HepG2 (cell line): ENCODE results near the gene MRNIP. TPM values are rescaled to one million over a fixed set of nuclear protein-coding genes. Genes with fewer than 3 reads are reported as not detected.
A peak's percentile ranks its signal among the peaks of the same experiment; 100 is the strongest.

Experiments
- ASH2L ChIP-seq: fragments of 300-600, 200-600 bp; sonication (generic); IDR thresholded peaks from 2 replicates; pipeline ENCODE4 v1.7.0; 2017; ENCODE audit warnings: low read depth, mild to moderate bottlenecking, moderate library complexity, mixed read lengths, low read length; ENCODE audit not compliant: insufficient read length
- CBFB ChIP-seq: sonication (generic); formaldehyde crosslinking; IDR thresholded peaks from 2 replicates; pipeline ENCODE4 v1.4.0; 2020; ENCODE audit warnings: missing genetic modification reagents
- FOXP1 ChIP-seq, 2 experiments: fragments of 450-650 bp in 1 of 2; IDR thresholded peaks; 2 replicates each; pipeline ENCODE4 v1.6.1; 2017 to 2018; ENCODE audit warnings: antibody characterized with exemption in 1 of 2
- KLF13 ChIP-seq: sonication (generic); formaldehyde crosslinking; IDR thresholded peaks from 2 replicates; pipeline ENCODE4 v1.4.0; 2020; ENCODE audit warnings: mild to moderate bottlenecking, missing genetic modification reagents
- MXD3 ChIP-seq: IDR thresholded peaks from 2 replicates; pipeline ENCODE4 v1.6.1; 2016; ENCODE audit warnings: mild to moderate bottlenecking, missing biosample characterization, missing genetic modification reagents
- MYPOP ChIP-seq: sonication (generic); formaldehyde crosslinking; IDR thresholded peaks from 2 replicates; pipeline ENCODE4 v1.8.1; 2023; ENCODE audit warnings: mild to moderate bottlenecking, moderate library complexity, missing genetic modification reagents
- SP2 ChIP-seq: sonication (generic); formaldehyde crosslinking; IDR thresholded peaks from 2 replicates; pipeline ENCODE4 v1.5.1; 2020; ENCODE audit warnings: mild to moderate bottlenecking, missing genetic modification reagents
- STAG1 ChIP-seq: sonication (generic); formaldehyde crosslinking; IDR thresholded peaks from 2 replicates; pipeline ENCODE4 v1.4.0; 2020; ENCODE audit warnings: missing genetic modification reagents
- STAT5B ChIP-seq: sonication (generic); formaldehyde crosslinking; IDR thresholded peaks from 2 replicates; pipeline ENCODE4 v1.4.0; 2020; ENCODE audit warnings: missing genetic modification reagents
- THAP8 ChIP-seq: sonication (generic); formaldehyde crosslinking; IDR thresholded peaks from 2 replicates; pipeline ENCODE4 v1.5.1; 2020; ENCODE audit warnings: missing genetic modification reagents, mild to moderate bottlenecking, borderline replicate concordance
- ZBTB34 ChIP-seq: sonication (generic); formaldehyde crosslinking; IDR thresholded peaks from 2 replicates; pipeline ENCODE4 v1.8.0; 2022; ENCODE audit warnings: mild to moderate bottlenecking, missing genetic modification reagents
- ZNF142 ChIP-seq: sonication (generic); formaldehyde crosslinking; IDR thresholded peaks from 2 replicates; pipeline ENCODE4 v1.4.0; 2020; ENCODE audit warnings: missing genetic modification reagents
- ZNF317 ChIP-seq: sonication (generic); formaldehyde crosslinking; IDR thresholded peaks from 2 replicates; pipeline ENCODE4 v1.5.0; 2020; ENCODE audit warnings: mild to moderate bottlenecking, missing genetic modification reagents
- ZNF337 ChIP-seq: sonication (generic); formaldehyde crosslinking; IDR thresholded peaks from 2 replicates; pipeline ENCODE4 v1.5.1; 2020; ENCODE audit warnings: missing genetic modification reagents, low read depth, mild to moderate bottlenecking, borderline replicate concordance
- ZNF354B ChIP-seq: sonication (generic); formaldehyde crosslinking; IDR thresholded peaks from 2 replicates; pipeline ENCODE4 v1.8.0; 2022; ENCODE audit warnings: mild to moderate bottlenecking, missing genetic modification reagents
- ZNF382 ChIP-seq: sonication (generic); formaldehyde crosslinking; IDR thresholded peaks from 2 replicates; pipeline ENCODE4 v1.5.0; 2020; ENCODE audit warnings: missing genetic modification reagents, mild to moderate bottlenecking, borderline replicate concordance
- ZNF383 ChIP-seq: sonication (generic); formaldehyde crosslinking; IDR thresholded peaks from 2 replicates; pipeline ENCODE4 v1.4.0; 2020; ENCODE audit warnings: missing genetic modification reagents, mild to moderate bottlenecking, borderline replicate concordance
- ZNF558 ChIP-seq: sonication (generic); formaldehyde crosslinking; IDR thresholded peaks from 2 replicates; pipeline ENCODE4 v1.9.0; 2022; ENCODE audit warnings: mild to moderate bottlenecking, missing genetic modification reagents, borderline replicate concordance
- ZNF792 ChIP-seq: IDR thresholded peaks from 2 replicates; pipeline ENCODE4 v1.6.1; 2016
- polyA plus RNA-seq, 8 experiments: library from polyadenylated mRNA; depleted of rRNA in 3 of 8; stranded (reverse) in 7 of 8; unstranded in 1 of 8; fragments of >200 nt; fragmentation: Illumina TruSeq in 4 of 8; extraction: Trizol in 4 of 8; gene quantifications; 2 replicates each; pipeline versions ENCODE4 v1.2.1 to v1.2.3, GENCODE V29; 2011 to 2016; ENCODE audit warnings: low read depth in 4 of 8, missing spikeins in 1 of 8, mixed read lengths in 1 of 8; ENCODE audit not compliant: insufficient read depth in 1 of 8
- total RNA-seq, 5 experiments: library from RNA; depleted of rRNA; stranded (reverse); fragments of >200 nt; fragmentation: Illumina TruSeq; extraction: Trizol; gene quantifications; 2 replicates each; pipeline ENCODE4 v1.2.3, GENCODE V29; 2016; ENCODE audit warnings: low read depth in 1 of 5

Gene MRNIP
- total and polyA plus RNA-seq, 2 of the 13 experiments (the other 11 are each of a cell fraction or from before 2014, with no cell fraction given), result 15.5 to 34.1 TPM

- TF ChIP-seq ZNF142, result no peak
- TF ChIP-seq STAT5B (CRISPR knock-in tag), result peak; percentile 12; the same call in 1 of the 2 replicates
- peak; percentile 89 for TF ChIP-seq ZNF317 (CRISPR knock-in tag)
- peak; percentile 34; the same call in 1 of the 2 replicates for TF ChIP-seq CBFB
- TF ChIP-seq ZNF337, result 0 out of 2 replicates have a peak, but pooled peaks have one; percentile 29
- peak; percentile 74; the same call in 1 of the 2 replicates for TF ChIP-seq ZBTB34
- TF ChIP-seq MXD3 (CRISPR knock-in tag), result peak; percentile 56
- peak; percentile 70 for TF ChIP-seq THAP8
- TF ChIP-seq ASH2L, result peak; percentile 86
- peak; percentile 73; the same call in 1 of the 2 replicates for TF ChIP-seq ZNF558
- TF ChIP-seq SP2 (CRISPR knock-in tag), result 0 out of 2 replicates have a peak, but pooled peaks have one; percentile 14
- no peak for TF ChIP-seq ZNF382 (CRISPR knock-in tag)
- peak; percentile 48; the same call in 1 of the 2 replicates for TF ChIP-seq KLF13 (CRISPR knock-in tag)
- no peak; the same call in 1 of the 2 replicates for TF ChIP-seq ZNF383 (CRISPR knock-in tag)
- TF ChIP-seq MYPOP, result peak; percentile 97
- peak; percentile 83 for TF ChIP-seq ZNF354B (CRISPR knock-in tag)
- no peak for TF ChIP-seq STAG1 (CRISPR knock-in tag)
- no peak for TF ChIP-seq FOXP1 (IDR thresholded peaks at IDR 0.05)
- TF ChIP-seq FOXP1 (CRISPR knock-in tag; IDR thresholded peaks at IDR 0.05), result 0 out of 2 replicates have a peak, but pooled peaks have one; percentile 30
- TF ChIP-seq ZNF792, result peak; percentile 56
Observed at GRCh38 chr5:179858586-179859427, at the start of gene MRNIP (continued).
